HL-60 (cell line): ENCODE results near the gene MORC3.
"Not testable (repeated sequence)": the region's sequence is repeated elsewhere in the genome, so short reads cannot be mapped to it uniquely, and the experiment has no call there.

Source experiments
- DNase-seq, 2 experiments: peaks; one replicate each; pipeline ENCODE4 v3.0.0-alpha.2; 2010 to 2020; ENCODE audit warnings: low read depth in 1 of 2, low spot score in 1 of 2
- H3K27ac ChIP-seq: fragments of 250-450 bp; sonication (Bioruptor Pico); replicated peaks from 2 replicates; pipeline ENCODE4 v1.5.1; 2020; ENCODE audit warnings: mild to moderate bottlenecking, moderate library complexity
- H3K27me3 ChIP-seq: fragments of 250-450 bp; sonication (Bioruptor Pico); 2 replicates; pipeline ENCODE4 v1.5.1; 2021; ENCODE audit warnings: mild to moderate bottlenecking, moderate library complexity; ENCODE audit not compliant: insufficient read depth, poor library complexity, severe bottlenecking
- H3K4me3 ChIP-seq: replicated peaks from 2 replicates; pipeline ENCODE4 v1.5.1; 2011; ENCODE audit warnings: mild to moderate bottlenecking, control low read depth, low read length; ENCODE audit not compliant: insufficient read depth
- CTCF ChIP-seq: IDR thresholded peaks from one replicate; pipeline ENCODE4 v1.5.1; 2011; ENCODE audit warnings: low read length, control low read depth, inconsistent platforms; ENCODE audit not compliant: insufficient read depth
- GABPA ChIP-seq: IDR thresholded peaks from 2 replicates; pipeline ENCODE4 v1.6.1; 2012; ENCODE audit warnings: low read depth
- POLR2AphosphoS5 ChIP-seq: IDR thresholded peaks from 2 replicates; pipeline ENCODE4 v1.6.1; 2012; ENCODE audit warnings: low read depth
- REST ChIP-seq: IDR thresholded peaks from 2 replicates; pipeline ENCODE4 v1.6.1; 2012; ENCODE audit warnings: low read depth; ENCODE audit not compliant: insufficient replicate concordance
- SPI1 ChIP-seq: IDR thresholded peaks from 2 replicates; pipeline ENCODE4 v1.6.1; 2012; ENCODE audit warnings: low read depth, mild to moderate bottlenecking, borderline replicate concordance

The MORC3 gene

GRCh38 chr21:36297938-36298572, 21.9 kb upstream of the MORC3 start:
- Histone ChIP-seq H3K27me3 (no peaks in the 10 kb centered on the region), H3K4me3 (peak overlapping the region; percentile 37), H3K27ac (peak overlapping the region; percentile 70)
- TF ChIP-seq REST: no peak
- TF ChIP-seq POLR2AphosphoS5: no peak; the same call in 1 of the 2 replicates
- TF ChIP-seq SPI1: peak; percentile 43; the same call in 1 of the 2 replicates
- TF ChIP-seq GABPA: no peak
- TF ChIP-seq CTCF: no peak
- peak; percentile 35 to 90 for DNase-seq

GRCh38 chr21:36306872-36307534, 13.0 kb upstream of the MORC3 start:
- TF ChIP-seq GABPA (no peak), POLR2AphosphoS5 (no peak), CTCF (no peak)
- Histone ChIP-seq H3K4me3 (no peak overlapping the region), H3K27ac (no peak overlapping the region), H3K27me3 (no peaks in the 10 kb centered on the region)
- DNase-seq: no peak

- DNase-seq: no peak
- Histone ChIP-seq H3K4me3 (no peak overlapping the region), H3K27me3 (no peaks in the 10 kb centered on the region), H3K27ac (no peak overlapping the region)
- TF ChIP-seq CTCF (no peak), SPI1 (no peak), GABPA (no peak), POLR2AphosphoS5 (no peak), REST (no peak)
Measured at GRCh38 chr21:36310016-36310415, 10.0 kb upstream of the MORC3 start.

GRCh38 chr21:36313446-36313845, 6.6 kb upstream of the MORC3 start:
- H3K27ac ChIP-seq, H3K4me3 ChIP-seq, H3K27me3 ChIP-seq, DNase-seq: not testable (repeated sequence)

- H3K27ac ChIP-seq, DNase-seq, H3K27me3 ChIP-seq, H3K4me3 ChIP-seq: not testable (repeated sequence)
Measured at GRCh38 chr21:36316045-36316444, 4.0 kb upstream of the MORC3 start.
